ENCODE results near the gene FGG.

DNA sequence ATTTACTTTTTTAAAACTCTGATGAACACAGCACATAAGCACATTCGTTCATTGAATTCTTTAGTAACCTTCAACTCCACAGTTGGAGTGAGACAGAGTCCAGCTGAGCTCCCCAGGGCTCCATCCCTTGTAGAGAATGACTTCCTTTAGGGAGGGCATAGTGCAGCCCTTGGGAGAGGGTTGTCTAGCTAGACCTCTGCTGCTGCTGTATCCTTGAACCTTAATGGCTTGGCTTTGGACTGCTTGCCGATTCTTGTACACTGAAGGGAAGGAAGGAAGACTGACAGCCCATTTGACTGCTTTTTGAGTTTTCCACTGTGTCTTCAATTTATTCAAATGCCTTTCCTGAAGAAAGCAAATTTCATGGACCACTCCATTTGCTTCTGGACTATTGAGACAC is 19.4 kb upstream of the FGG start:
- no peak for TF ChIP-seq POLR2A (IDR thresholded peaks at IDR 0.05)
- TF ChIP-seq, protein P1, sequence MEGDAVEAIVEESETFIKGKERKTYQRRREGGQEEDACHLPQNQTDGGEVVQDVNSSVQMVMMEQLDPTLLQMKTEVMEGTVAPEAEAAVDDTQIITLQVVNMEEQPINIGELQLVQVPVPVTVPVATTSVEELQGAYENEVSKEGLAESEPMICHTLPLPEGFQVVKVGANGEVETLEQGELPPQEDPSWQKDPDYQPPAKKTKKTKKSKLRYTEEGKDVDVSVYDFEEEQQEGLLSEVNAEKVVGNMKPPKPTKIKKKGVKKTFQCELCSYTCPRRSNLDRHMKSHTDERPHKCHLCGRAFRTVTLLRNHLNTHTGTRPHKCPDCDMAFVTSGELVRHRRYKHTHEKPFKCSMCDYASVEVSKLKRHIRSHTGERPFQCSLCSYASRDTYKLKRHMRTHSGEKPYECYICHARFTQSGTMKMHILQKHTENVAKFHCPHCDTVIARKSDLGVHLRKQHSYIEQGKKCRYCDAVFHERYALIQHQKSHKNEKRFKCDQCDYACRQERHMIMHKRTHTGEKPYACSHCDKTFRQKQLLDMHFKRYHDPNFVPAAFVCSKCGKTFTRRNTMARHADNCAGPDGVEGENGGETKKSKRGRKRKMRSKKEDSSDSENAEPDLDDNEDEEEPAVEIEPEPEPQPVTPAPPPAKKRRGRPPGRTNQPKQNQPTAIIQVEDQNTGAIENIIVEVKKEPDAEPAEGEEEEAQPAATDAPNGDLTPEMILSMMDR (IDR thresholded peaks at IDR 0.05), result no peak

Data from Peyer's patch (tissue), 4 donors.